GM19351 (cell line): ENCODE measurements around the gene DEFB119.
"Not testable (repeated sequence)": the region's sequence is repeated elsewhere in the genome, so short reads cannot be mapped to it uniquely, and the experiment has no call there.

Source experiments
- ATAC-seq: cut with Tn5 transposase; IDR thresholded peaks from one replicate; pipeline ENCODE4 v1.9.1; 2021; ENCODE audit warnings: mild to moderate bottlenecking, moderate library complexity; ENCODE audit not compliant: unreplicated experiment

Gene DEFB119, protein sequence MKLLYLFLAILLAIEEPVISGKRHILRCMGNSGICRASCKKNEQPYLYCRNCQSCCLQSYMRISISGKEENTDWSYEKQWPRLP

DNA sequence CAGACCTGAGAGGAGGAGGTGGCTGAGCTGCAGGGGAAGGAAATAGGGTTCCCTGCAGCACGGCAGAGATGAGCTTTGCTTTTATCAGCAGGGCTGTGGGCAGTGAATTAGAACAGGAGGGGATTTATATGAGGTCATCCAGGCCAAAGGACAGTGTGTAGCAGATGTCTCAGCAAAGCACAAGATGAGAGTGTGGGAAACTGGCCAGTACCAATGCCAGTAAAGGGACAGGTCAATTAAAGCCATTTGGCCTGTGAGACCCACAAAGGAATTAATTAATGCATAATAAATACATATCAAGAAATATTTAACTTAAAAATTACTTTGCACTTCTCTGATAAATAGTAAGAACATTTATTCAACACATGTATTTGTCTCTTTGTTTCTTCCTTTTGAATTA is at the start of gene DEFB119:
DEFB119 (minus strand) TSS at position 101 of the 400 bp plus-strand sequence. CDS start 107 bp downstream, outside the sequence.
- no peak for ATAC-seq

DNA sequence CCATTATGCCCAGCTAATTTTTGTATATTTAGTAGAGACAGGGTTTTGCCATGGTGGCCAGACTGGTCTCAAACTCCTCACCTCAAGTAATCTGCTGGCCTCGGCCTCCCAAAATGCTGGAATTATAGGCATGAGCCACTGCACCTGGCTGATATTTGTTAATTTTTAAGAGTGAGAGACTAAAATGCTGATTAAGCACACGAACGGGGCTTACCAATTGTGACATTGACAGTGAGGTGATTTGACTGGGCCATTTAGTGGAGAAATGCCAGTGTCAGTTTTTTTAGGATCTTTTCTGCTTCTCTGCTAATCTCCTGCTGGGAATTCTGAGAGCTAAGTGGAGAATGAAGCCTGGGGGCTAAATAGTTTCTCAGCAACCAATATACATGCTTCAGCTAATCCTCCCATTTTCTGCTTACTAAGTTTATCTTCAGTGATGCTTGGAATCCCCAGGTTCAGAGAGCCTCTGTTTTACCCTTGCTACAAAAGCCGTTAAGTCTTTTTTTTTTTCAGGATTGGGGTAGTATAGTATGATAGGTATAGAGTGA is 40.3 kb upstream of the DEFB119 start:
- no peak for ATAC-seq

DNA sequence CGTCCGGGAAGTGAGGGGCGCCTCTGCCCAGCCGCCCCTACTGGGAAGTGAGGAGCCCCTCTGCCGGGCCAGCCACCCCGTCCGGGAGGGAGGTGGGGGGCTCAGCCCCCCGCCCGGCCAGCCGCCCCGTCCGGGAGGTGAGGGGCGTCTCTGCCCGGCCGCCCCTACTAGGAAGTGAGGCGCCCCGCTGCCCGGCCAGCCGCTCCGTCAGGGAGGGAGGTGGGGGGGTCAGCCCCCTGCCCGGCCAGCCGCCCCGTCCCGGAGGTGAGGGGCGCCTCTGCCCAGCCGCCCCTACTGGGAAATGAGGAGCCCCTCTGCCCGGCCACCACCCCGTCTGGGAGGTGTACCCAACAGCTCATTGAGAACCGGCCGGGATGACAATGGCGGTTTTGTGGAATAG is 37.2 kb upstream of the DEFB119 start:
- not testable (repeated sequence) for ATAC-seq

DNA sequence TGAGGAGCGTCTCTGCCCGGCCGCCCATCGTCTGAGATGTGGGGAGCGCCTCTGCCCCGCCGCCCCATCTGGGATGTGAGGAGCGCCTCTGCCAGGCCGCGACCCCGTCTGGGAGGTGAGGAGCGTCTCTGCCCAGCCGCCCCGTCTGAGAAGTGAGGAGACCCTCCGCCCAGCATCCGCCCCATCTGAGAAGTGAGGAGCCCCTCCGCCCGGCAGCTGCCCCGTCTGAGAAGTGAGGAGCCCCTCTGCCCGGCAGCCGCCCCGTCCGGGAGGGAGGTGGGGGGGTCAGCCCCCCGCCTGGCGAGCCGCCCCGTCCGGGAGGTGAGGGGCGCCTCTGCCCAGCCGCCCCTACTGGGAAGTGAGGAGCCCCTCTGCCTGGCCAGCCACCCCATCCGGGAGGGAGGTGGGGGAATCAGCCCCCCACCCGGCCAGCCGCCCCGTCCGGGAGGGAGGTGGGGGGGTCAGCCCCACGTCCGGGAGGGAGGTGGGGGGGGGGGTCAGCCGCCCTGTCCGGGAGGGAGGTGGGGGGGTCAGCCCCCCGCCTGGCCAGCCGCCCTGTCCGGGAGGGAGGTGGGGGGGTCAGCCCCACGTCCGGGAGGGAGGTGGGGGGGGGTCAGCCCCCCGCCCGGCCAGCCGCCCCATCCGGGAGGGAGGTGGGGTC is 36.6 kb upstream of the DEFB119 start:
- ATAC-seq = not testable (repeated sequence)

DNA sequence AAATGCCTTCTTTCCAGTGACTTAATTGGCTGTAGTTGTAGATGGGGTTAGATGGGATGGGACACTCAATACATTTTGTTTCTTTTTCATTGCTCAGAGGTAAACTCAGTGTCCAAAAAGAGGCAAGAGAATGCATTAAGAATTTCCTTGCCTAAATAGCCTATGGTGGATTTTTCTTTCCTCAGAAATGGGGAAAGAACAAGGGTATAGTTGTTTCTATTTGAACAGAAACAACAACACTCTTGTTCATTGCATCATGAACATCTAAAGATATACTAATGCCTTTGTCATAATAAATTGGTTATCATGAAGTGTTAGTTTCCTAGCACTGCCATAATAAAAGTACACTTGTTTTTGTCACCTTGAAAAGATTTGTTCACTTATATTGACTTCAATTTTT is 35.4 kb upstream of the DEFB119 start:
- no peak for ATAC-seq

DNA sequence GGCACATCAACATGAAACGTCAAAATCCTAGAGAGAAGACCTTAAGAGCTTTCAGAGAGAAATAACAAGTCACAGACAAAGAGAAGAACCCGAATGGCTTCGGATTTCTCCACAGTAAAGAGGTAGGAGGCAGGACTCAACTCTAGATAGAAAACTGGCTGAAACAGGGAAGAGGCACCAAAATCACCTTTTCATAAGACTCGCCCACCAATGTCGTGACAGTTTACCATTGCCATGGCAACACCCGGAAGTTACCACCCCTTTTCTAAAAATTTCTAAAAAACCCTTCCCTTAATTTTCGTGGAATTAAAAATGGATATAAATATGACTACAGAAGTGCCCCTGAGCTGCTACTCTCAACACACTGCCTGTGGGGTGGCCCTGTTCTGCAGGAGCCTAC is 27.9 kb upstream of the DEFB119 start:
- no peak for ATAC-seq

DNA sequence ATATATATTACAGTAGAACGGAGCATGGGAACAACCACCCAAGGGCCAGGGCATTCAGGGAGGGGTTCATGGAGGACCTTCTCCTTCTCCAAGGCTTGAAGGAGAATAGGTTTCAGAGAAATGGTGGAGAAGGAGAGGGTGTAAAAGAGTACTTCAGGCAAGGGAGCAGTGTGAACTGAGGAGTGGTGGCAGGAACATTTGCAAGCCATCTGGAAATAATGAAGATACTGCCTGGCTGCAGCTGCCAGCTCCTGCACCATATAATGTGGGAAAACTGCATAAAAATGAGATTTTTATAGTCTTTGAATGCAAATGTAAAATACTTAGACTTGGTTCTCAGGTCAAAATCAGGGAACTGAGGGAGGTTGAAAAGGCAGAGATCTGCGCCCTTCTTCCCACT is 25.3 kb upstream of the DEFB119 start:
- no peak for ATAC-seq

DNA sequence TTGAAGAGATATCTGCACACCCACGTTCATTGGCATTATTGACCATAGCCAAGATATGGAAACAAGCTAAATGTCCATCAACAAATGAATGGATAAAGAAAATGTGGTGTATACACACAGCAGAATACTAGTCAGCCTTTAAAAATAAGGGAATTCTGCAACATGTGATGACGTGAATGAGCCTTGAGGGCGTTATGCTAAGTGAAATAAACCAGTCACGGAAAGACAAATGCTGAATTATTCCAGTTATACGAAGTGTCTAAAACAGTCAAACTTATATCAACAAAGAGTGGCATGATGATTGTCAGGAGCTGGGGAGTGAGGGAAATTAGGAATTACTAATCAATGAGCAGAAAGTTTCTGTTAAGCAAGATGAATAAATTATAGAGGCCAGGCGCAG is 24.0 kb upstream of the DEFB119 start:
- ATAC-seq = no peak

DNA sequence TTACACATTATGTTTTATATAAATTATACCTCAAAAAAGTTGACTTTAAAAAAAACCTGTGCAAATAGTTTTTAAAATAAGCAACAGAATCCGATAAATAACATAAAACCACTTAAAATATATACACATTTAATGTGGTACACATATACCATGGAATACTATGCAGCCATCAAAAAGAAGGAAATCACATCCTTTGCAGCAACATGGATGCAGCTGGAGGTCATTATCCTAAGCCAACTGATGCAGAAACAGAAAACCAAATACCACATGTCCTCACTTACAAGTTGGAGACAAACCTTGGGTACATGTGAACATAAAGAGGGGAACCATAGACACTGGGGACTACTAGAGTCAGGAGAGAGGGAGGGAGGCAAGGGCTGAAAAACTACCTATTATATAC is 19.6 kb upstream of the DEFB119 start:
- no peak for ATAC-seq

DNA sequence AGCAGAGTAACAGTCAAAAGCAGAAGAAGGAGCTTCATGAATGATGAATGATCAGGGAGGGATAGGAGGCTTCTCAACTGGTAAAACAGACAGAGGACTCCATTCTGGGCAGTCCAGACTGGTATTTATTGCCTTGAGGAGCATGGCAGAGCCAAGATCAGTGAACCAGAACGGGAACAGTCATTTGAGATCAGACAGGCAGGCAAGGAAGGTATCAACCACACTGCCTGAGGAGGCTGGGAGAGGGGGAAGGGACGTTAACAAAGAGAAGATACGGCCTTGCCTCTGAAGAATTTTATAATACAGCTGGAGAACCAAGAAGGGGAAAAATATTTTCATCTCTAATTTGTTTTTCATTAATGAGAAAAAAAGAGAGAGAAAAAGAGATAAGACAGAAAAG is 15.7 kb upstream of the DEFB119 start, which contains the start of gene DEFB121:
DEFB121 (minus strand) TSS at position 101 of the 400 bp plus-strand sequence; CDS start at position 38, 63 bp downstream.
- ATAC-seq = no peak

DNA sequence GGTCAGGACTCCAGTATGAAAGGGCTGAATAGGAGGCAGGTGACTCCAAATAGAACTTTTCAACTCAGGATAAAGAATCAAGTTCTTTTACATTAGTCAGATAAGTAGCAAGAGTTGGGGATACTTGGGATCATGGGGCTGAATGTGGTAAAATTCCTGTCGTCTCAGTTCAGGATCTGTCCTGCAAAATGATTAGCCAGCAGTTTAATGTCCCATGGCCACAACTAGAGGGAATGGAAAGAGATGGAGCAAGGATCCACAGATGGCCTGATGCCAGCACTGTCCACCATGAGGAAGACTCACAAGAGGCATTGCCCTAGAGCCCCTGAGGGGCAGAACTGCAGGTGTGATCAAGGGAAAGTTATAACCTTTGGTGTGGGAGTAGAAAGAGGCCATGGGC is 13.5 kb upstream of the DEFB119 start:
- ATAC-seq = no peak

DNA sequence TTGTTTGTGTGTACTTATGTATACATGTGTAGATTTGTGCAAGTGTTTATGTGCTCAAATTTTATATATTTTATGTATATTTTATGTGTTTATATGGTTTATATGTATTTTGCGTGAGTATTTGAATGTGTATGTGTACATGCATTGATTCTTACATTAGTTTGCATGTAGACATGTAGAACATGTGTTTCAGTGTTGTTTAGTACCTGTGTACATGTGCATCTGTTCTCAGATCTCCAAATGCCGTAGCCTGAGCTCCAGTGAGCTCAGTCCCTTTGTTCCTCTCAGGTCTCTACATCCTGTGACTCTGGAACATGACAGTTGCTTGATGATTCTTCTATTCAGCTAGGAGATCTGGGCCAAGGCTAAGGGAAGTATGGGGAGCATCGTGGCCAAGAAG is 4.5 kb upstream of the DEFB119 start:
- ATAC-seq = no peak

DNA sequence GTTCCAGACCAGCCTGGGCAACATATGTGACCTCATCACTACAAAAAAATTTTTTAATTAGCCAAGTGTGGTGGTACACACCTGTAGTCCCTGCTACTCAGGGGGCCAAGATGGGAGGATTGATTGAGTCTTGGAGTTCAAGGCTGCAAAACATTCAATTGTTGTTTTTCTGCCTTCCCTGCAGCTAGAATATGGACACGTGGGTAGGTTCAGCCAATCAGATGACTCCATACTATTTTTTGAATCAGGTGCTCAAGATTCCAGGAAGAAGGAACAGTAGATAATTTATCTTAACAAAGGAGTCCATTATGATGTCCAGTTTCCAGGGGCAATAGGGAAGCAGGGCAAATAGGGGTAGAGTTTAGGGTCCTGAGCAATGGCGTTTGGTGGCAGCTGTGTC is 2.4 kb upstream of the DEFB119 start:
- no peak for ATAC-seq

DNA sequence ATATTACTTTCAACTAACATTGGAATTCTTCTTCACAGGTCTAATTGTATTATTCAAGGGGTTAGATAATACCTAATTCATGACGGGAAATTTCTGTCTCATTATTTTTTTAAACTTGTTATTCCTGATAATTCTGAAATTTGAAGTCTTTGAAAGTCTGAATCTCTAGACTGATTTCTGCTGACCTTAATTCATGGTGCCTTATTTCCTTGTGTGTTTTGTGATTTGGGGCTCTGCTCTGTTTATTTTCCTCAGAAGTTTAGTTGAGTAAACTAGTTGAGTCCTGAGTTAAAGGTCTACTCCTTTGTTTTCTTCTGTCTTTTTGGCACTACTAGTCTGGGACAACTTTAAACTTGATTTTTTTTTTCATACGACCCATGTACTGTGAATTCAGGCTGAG is 16.0 kb downstream of the DEFB119 start:
- no peak for ATAC-seq

DNA sequence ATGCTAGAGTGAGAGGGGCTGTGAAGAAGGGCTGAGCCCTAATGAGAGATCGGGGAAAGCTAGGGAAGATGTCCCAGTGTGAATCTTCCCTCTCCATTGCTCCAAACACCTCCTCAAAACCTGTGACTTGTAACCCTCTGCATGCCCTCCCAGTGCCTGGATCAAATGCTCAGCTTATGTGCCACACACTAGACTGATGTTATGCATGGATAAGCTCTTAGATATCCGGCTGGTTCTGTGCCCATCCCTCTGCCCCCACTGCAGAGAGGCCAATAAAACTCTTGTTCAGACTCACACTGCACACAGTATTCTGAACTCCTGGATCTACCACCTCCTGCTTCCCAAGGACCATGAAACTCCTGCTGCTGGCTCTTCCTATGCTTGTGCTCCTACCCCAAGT is 22.1 kb downstream of the DEFB119 start, which contains the start of gene DEFB118:
DEFB118 (plus strand) TSS at position 301 of the 400 bp plus-strand sequence; CDS start at position 351, 50 bp downstream.
- no peak for ATAC-seq

DNA sequence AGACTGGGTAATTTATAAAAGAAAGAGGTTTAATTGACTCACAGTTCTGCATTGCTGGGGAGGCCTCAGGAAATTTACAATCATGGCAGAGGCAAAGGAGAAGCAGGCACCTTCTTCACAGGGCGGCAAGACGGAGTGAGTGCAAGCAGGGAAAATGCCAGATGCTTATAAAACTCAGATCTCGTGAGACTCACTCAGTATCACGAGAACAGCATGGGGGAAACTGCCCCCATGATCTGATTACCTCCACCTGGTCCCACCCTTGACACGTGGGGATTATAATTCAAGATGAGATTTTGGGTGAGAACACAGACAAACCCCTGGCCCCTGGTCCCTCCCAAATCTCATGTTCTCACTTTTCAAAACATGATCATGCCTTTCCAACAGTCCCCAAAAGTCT is 26.1 kb downstream of the DEFB119 start:
- not testable (repeated sequence) for ATAC-seq

DNA sequence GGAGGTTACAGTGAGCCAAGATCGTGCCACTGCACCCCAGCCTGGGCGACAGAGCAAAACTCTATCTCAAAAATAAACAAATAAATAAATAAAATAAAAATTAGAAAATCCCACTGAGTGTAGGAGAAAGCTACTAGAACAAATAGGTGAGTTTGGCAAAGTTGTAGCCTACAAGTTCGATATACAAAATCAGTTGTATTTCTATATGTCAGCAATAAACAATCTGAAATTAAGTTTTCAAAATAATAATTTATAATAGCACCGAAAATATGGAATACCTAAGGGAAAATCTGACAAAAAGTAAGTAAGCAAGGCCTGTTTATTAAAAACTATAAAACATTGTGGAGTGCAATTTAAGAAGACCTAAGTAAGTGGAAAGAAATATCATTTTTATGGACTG is 27.1 kb downstream of the DEFB119 start:
- ATAC-seq = no peak

DNA sequence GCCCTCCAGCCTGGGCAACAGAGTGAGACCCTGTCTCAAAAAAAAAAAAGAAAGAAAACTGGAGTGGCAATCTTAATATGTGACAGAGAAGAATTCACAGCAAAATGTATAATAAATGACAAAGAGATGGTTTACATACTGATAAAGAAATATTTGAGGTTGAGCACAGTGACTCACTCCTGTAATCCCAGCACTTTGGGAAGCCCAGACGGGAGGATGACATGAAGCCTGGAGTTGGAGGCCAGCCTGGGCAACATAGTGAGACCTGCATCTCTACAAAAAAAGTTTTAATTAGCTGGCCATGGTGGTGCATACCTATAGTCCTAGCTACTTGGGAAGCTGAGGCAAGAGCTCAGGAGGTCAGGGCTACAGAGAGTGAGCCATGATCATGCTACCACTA is 34.4 kb downstream of the DEFB119 start:
- no peak for ATAC-seq

DNA sequence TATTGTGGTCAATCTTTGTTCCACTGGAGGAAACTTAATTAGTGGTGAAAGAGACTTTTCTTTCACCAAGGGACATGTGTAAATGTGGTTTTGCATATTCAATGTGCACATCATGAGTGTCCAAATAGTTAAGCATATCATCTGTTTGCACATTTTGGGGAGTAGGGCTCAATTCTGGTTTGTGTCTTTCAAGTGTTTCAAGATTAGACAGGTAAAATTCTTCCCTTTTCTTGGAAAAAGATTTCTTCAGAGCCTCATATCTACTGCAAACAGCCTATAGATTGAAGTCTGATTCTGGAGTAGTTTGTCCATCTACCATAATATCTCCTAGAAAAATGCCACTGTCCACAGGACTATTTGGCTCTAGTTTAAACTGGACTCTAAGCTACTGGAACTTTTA is 48.9 kb downstream of the DEFB119 start:
- ATAC-seq = no peak

DNA sequence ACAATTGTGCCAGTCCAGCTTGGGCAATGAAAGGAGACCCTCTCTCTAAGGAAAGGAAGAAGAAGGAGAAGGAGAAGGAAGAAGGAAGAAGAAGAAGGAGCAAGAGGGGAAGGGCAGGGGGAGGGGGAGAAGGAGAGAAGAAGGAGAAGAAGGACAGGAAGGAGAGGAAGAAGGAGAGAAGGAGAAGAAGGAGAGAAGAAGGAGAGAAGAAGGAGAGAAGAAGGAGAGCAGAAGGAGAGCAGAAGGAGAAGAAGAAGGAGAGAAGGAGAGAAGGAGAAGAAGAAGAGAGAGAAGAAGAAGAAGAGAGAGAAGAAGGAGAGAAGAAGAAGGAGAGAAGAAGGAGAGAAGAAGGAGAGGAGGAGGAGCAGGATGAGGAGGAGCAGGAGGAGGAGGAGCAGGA is 59.5 kb downstream of the DEFB119 start:
- ATAC-seq = no peak
